GM13976 (cell line): Measurements from ENCODE around the gene ERFL.
"Not testable (repeated sequence)": the region's sequence is repeated elsewhere in the genome, so short reads cannot be mapped to it uniquely, and the experiment has no call there.

ENCODE experiments used
- DNase-seq: peaks from one replicate; pipeline ENCODE4 v3.0.0; 2012; ENCODE audit warnings: low spot score
- in situ Hi-C: fragments of 300-500 bp; cut with MboI; formaldehyde crosslinking; loops from one replicate; pipeline ENCODE4 v1.12.0; 2022; ENCODE audit warnings: low sequenced_read_pairs, mixed read lengths, inconsistent platforms; ENCODE audit not compliant: unreplicated experiment
- TF ChIP-seq, protein P1 (sequence below): IDR thresholded peaks from 2 replicates; pipeline ENCODE4 v1.5.1; 2012; ENCODE audit warnings: borderline replicate concordance, mild to moderate bottlenecking; ENCODE audit not compliant: insufficient read depth; ENCODE audit errors: extremely low read depth, missing control alignments, control extremely low read depth

Gene ERFL

GRCh38 chr19:41876847-41877832, 51.1 kb downstream of the ERFL start, which contains the start of gene CD79A:
Gene CD79A, plus strand, starts transcription at chr19:41877279. Its CDS starts 26 bp downstream, at chr19:41877305.
- DNase-seq, result peak; percentile 84
- TF ChIP-seq, protein P1, sequence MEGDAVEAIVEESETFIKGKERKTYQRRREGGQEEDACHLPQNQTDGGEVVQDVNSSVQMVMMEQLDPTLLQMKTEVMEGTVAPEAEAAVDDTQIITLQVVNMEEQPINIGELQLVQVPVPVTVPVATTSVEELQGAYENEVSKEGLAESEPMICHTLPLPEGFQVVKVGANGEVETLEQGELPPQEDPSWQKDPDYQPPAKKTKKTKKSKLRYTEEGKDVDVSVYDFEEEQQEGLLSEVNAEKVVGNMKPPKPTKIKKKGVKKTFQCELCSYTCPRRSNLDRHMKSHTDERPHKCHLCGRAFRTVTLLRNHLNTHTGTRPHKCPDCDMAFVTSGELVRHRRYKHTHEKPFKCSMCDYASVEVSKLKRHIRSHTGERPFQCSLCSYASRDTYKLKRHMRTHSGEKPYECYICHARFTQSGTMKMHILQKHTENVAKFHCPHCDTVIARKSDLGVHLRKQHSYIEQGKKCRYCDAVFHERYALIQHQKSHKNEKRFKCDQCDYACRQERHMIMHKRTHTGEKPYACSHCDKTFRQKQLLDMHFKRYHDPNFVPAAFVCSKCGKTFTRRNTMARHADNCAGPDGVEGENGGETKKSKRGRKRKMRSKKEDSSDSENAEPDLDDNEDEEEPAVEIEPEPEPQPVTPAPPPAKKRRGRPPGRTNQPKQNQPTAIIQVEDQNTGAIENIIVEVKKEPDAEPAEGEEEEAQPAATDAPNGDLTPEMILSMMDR, result no peak
- in situ Hi-C loops, result no loop called here

DNA sequence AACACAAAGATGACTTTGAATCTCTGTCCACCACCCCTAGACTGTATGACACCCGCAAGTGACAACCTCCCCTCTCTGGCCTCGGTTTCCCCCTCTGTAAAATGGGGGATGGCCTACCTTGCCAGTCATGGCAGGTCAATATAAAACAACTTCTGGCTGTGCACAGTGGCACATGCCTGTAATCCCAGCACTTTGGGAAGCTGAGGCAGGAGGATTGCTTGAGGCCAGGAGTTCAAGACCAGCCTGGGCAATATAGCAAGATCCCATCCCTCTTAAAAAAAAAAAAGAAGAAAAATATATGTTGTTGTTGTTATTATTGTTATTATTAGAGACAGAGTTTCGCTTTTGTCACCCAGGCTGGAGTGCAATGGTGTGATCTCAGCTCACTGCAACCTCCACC, 52.3 kb downstream of the ERFL start:
- DNase-seq, in situ Hi-C loops: not testable (repeated sequence)

DNA sequence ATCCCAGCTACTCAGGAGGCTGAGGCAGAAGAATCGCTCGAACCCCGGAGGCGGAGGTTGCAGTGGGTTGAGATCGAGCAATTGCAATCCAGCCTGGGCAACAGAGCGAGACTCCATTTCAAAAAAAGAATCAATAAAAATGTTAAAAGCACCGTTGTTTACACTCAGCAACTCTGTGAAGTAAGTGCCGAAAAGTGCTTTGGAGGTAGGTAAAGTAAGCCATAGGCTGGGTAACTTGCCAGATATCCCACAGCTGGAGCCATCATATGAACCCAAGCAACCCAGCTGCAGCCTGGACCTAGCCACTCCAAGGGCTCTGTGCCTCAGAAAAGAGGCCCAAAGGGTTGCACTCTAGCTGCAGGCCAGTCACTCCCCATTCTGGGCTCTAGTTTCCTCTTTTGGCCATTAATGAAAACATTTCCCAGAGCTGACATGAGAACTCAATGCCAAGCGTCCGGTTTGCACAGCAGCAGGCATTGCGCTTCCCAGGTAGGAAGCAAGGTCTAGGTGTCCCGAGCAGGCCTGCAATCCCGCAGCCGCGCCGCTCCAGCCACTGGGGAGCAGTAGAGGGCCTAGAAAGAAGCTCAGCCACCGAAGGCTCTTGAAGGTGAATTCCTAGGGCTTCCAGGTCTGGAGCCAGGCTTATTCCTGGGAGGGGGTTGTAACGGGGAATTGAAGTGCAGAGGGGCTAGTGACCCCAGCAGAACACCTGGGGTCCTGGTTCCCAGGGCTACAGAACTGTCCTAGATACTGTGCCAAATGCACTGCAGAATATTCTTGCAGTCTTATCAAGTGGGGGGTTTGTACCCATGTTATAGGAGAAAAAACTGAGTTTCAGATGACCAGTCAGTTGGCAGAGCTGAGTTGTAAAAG, 55.2 kb downstream of the ERFL start:
- in situ Hi-C loops, result no loop called here
- no peak for DNase-seq
- TF ChIP-seq, protein P1, result peak; percentile 90

GRCh38 chr19:41872384-41872774, 55.9 kb downstream of the ERFL start:
- no peak for DNase-seq
- TF ChIP-seq, protein P1, result no peak
- in situ Hi-C loops, result no loop called here

- in situ Hi-C loops, result no loop called here
- TF ChIP-seq, protein P1, result no peak
- DNase-seq, result peak; percentile 85
Measured at GRCh38 chr19:41871573-41872383, 56.5 kb downstream of the ERFL start.

DNA sequence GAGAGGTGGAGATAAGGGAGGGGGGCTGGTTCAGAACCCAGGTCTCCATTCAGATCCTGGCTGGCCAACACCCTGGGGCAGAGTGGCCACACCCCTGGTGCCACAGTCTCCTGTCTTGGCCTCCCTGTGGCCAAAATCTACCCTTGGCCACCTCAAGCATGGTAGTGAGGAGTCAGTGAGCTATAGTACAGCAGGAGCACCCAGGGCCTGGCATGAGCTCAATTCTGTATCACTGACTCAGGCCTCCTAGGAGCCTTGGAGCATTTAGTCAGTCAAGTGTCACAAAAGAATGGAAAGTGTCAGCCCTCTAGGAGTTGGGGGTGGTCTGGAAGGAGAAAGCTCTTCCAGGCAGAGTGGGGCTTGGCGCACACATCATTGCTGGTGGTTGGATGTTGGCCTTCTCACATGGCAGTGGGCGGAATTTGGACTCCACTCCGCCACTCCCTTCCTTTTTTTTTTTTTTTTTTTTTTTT, 57.8 kb downstream of the ERFL start:
- TF ChIP-seq, protein P1, result no peak
- in situ Hi-C loops, result no loop called here
- DNase-seq, result no peak
